GM21825 (cell line): ENCODE data around the gene RGCC.
A peak's percentile ranks its signal among the peaks of the same experiment; 100 is the strongest.

Source experiments
- ATAC-seq: cut with Tn5 transposase; IDR thresholded peaks from one replicate; pipeline ENCODE4 v1.9.1; 2021; ENCODE audit warnings: mild to moderate bottlenecking, moderate library complexity; ENCODE audit not compliant: unreplicated experiment

Gene RGCC

DNA sequence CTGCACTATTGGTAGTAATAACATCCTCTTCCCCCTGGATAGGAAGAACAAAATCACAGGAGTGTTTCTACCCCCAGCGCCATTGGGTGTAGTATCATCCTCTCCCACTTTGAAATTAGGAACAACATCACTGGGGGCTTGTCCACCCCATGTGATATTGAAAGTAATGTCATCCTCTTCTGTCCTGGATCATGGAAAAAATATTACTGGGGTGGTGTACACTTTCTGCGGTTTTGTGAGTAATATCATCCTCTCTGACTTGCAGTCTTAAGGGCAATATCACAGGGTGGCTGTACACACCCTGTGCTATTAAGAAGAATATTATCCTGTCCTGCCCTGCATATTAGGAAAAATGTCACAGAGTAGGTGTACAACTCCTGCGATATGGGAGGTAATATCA, 4.9 kb upstream of the RGCC start:
- no peak for ATAC-seq

DNA sequence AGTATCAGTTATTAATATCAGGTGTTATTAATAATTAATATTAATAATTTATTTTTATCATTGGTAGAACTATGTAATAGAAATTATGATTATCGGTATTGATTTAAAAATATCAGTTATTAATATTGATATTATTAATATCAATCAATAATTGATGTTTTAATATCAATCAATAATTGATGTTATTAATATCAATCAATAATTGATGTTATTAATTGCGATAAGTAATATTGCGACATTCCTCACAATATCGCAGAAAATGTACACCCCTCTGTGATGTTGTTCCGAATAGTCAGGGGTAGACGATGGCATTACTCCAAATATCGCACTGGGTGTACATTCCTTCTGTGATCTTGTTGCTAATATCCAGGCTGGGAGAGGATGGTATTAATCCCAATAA, 3.7 kb upstream of the RGCC start:
- no peak for ATAC-seq

DNA sequence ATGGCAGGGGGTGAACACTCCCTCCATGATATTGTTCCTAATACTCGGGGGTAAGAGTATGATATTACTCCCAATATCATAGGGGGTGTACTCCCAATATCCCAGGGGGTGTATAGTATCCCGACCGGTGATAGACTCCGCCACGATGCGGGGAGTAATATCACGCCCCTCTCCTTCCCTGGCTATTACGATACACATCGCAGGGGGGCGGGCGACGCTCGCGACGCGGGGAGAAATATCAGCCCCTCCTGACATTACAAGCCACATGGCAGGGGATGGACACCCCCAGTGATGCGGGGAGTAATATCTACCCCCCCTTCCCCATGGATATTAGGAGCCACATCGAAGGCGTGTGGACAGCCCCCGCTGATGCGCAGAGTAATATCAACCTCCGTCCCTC, 3.2 kb upstream of the RGCC start:
- no peak for ATAC-seq

DNA sequence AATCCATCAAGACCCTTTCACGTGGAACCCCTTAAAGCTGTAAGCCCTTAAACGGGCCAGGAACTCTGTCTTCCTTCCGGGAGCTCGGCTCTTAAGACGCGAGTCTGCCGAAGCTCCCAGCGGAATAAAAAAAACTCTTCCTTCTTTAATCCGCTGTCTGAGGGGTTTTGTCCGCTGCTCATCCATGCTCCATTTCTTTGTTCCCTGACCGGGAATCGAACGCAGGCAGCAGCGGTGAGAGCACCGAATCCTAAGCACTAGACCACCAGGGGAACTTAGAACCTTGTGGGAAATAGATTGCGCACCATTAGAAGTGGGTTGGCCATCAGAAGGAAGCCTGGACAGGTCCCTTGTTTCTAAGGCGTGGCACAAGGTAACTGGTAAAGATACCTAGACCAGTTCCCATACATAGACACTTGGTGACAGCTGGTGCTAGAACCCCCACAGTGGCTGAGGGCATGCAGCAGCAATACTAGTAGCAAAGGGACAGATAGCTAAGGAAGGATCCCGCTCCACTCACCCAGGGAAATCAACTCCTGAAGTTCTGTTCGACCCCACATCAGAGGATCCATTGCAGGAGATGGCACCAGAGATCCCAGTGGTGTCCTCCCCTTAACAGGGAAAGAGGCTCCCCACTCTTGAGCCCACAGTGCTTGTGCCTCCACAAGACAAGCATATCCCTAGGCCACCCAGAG, 1.5 kb upstream of the RGCC start:
- no peak for ATAC-seq

DNA sequence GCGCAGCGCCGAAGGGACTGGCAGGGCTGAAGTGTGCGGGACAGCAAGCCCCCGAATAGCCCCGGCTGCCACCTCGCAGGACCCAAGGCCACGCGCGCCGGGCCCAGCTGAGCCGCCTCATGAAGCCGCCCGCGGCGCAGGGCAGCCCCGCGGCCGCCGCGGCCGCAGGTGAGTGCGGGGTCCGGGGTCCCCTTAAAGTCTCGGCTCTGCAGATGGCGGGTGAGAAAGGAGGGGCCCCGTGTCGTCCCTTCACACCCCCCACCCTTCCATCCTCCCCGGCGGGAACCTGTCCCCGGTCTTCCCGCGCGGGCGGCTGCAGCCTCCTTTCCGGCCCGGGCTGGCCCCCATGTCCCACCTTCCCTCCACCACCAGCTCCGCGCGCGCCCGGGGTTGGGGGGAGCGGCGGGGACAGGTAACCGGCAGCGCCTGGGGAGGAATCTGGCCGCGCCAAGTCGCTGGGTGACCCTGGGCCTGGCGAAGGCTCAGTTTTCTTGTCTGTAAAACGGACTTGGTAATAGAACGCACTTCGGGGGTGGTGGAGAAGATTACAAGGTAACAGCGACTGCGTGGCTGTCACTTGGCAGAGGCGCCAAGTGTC, 338 bp downstream of the RGCC start:
- peak; percentile 10 for ATAC-seq

DNA sequence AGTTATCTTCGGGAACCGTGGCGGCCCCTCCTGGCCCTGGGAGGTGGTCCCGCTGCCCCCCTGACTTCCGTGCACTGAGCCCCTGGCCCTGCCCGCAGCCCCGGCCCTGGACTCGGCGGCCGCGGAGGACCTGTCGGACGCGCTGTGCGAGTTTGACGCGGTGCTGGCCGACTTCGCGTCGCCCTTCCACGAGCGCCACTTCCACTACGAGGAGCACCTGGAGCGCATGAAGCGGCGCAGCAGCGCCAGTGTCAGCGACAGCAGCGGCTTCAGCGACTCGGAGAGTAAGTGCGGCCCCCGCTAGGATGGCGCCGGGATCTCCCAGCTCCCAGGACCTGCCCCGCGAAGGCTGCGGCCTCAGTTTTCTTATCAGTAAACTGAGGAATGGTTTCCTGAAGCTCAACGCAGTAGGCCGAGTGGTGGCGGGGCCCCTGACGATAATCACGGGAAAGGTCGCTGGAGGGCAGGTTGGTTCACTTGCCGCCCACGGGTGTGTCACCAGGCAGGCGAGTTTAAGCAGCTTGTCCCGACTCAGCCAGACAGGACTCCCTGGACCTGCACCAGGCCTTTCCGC, 924 bp downstream of the RGCC start:
- ATAC-seq = no peak

DNA sequence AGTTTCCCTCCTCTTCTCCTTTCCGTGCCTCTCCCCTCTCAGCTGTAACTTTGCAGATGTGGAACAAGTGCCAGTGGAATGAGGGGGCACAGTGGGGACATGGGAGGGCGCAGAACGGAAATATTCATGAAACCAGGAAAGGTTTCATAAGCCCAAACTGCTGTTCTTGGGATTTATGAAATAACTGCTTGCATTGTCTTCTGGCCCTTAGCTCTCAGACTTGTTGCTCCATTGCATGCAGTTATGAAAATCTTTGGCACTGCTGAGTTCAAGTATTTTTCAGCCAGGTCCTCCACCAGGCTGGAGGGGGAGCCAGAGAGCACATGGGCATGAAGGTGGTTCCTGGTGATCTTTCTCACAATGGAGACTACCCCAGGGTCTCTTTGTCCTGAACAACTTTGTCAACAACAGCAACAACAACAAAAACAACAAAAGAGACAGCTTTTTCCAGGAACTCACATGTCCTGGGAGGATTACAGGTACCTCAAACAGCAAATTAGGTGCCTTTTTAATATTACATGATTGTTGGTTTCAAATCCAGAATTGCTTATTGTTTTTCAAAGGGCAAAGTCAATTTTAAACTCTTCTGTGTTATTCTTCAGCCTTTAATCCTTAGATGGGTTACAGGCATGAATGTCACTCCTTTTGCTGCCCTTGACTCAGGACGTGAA, 1.5 kb downstream of the RGCC start:
- no peak for ATAC-seq

DNA sequence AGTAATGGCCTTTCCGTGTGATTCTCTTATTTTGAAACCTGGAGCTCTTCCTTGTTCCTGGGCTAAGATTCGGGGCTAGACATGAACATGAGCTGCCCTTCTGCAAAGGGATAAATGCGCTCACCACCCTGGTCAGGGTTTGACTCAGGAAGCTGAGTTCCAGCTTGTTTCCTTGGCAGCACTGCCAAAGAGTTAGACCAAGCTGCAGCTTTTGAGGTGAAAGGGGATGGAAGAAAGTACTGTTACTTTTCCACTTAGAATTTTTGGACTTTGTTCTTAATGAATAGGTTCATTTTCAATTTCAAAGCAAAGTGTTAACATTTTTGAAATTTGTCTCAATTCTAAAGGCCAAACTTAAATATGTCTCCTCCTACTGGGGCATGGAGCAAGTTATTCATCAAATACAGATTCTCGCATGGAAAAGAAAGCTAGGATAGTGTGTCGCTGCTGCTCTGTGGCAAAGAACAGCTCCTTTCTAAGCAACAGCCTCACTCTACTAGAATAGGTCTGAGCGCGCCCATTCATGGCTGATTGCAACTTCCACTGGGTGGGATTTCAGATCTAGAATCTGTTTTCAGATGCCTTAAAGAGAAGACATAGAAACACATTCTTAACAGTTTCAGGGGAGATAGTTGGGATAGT, 2.2 kb downstream of the RGCC start:
- ATAC-seq = no peak

DNA sequence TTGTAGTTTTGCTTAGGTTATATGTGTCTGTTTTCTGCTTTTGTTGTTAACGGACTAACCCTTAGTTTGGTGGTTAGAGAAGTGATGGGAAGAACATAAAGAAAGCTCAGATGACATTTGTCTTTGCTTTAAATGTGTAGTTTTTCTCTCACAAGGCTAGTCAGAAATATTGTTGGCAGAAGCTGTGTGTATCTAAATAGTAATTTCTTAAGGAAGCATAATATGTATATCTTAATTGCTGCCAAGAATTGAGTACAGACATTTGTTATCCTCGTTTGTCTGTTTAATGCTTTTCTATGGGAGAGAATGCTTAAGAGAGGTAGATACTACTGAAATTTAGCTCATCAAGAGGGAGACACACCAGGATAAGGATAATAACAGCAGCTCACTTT, 2.7 kb downstream of the RGCC start:
- ATAC-seq = no peak

DNA sequence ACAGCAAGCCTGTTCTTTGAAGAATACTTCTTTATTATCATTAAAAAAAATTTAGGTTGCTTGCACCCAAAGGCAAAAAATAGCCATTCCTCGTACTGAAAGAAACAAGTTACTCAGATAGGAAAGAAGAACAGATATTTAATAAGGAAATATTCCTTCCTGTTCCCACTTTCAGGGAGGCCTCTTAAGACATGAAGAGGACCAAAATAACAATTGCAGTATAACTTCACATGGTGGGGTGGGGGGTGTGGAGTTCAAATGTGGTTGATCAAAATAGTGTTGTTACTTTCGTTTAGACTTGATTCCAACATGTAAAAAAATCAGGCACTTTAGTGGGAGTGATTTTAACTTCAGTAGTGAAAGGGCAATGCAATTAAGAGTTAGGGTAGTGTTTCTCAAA, 3.6 kb downstream of the RGCC start:
- no peak for ATAC-seq

DNA sequence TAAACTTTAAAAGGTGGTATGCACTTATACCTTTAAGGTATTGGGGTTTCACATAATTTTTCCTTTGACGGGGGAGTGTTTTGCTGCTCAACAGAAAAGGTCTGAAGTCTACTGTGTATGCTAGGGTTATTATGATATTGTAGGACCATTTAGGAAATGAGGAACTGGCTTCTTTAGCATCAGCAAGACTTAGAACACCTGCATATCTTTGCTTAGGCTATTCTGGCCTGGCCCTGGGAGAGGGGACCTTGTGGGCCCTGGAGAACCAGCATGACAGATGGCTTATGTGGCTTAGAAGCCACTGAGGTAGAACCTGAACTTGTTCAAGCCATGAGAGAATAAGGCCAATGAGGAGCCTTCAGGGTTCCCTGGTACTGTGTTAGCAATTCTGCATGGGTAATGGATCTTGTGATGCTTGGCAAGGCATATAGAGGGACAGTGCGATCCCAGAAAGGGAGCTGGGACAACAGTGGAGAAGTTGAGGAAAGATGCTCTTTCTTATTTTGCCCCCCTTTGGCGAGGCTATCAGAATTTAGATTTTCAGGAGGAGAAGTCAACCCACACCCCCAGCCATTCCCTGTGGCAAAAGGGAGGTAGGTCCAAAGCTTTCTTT, 4.3 kb downstream of the RGCC start:
- ATAC-seq = no peak

DNA sequence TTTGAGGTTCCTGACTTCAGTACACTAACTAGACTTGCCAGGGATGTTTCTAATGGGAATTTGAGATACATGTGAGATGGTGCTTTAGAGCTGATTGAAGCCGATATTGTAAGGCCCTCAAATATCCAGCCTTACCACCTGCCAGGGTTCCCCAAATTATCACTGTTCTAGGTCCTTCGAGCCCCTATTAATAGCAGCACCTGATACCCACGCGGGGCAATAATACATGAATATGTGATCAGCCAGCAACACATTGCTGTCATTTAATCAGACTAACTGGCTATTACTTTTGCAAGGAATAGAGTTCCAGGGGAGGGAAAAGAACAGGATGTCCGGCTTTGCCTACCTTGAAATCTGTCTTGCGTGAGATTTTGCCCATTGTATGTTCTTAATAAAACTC, 5.1 kb downstream of the RGCC start:
- ATAC-seq = no peak

DNA sequence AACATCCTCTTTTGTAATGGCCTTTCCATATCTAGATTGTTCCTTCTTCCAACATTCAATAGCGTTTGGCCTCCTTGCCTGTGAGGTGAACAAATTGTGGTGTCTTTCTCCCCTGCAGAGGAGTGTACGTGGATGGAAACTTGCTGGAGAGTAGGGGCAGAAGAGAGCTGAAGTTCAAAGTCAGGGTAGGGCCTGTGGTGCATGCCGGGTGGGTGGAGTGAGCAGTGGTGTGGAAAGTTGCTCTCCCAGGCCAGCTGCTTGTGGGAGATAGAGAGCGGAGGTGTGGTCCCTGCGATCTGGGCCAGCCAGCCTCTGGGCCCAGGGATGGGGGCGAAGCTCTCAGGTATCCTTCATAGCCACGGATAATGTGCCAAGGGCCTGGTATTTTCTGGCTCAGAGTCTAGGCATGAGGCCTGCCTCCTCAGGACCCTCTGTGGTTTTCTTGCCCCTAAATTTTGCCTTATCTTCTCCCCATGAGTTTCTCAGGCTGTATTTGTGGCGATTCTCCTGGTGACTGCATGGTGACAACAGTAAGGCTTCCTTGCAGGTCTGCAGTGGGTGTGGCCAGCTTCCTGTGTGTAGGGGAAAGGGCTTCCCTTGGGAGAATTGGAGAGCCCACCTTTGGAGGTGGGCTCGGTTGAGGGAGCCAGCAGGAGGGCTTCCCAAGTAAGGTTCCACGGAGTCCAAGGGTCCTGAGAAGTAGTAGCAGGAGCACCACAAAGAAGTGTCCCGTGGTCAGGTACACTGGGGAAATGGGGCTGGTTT, 6.7 kb downstream of the RGCC start:
- ATAC-seq = peak; percentile 47

DNA sequence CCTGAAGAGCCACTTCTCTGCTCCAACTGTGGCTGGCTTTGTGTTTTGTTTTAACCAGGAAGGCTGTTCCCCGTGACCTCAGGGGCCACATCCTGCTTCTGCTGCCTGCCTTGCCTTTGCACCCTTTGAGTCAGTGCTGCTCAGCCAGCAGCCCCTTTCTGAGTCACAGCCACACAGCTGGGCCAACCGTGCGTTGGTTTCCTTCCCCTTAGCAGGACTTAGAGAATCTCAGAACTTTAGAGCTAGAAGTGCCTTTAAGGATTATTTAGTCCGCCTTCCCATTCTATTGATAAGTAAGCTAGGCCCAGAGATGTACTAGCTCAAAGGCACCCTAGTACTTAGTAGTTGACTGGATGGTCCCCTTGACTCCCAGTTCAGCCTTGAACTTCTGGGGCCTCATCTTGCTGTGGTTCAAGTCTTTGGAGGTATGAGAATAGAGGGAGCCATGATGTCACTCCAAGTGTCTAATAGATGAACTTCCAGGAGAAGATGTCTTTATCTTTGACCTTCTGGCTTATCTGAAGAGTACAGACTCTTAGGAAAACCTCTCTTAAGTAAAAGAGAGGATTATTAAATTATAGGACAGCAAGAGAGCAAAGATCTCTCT, 8.0 kb downstream of the RGCC start:
- ATAC-seq = peak; percentile 92

DNA sequence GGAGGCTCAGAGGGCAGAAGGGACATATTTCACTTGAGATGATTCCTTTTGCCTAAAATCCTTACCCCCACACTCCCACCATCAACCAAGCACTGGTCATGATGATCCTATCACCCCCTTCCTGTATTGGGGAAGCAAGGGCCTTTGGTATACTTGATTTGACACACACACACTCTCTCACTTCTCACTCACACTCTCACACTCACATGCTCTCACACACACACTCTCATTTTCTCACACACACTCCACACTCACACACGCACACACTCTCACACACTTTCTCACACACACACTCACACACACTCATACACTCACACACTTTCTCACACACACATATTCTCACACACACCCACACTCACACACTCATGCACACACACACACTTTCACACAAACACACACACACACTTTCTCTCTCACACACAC, 8.6 kb downstream of the RGCC start:
- no peak for ATAC-seq

DNA sequence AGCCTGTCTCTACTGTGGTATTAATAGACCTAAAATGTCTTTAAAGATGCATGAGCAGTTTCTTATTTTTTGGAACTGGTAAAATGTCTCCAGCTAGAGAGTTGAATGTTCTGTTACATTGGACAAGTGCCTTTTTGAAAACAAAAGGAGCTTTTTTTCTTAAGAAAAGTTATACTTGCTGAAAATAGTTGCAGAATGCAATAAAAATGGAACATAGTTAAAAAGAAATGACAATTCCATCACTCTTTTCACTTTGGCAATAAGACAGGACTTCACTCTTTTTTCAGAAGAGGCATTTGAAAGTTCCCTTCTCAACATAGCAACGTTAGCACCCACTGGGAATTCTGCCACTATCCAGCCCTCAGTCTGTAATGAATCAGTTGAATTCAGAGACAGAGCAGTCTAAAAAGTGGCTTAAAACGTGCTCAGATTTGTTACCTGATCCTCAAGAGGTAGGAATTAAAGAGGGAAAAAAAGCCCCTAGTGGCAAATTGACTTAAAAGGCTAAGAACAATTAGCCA, 10.1 kb downstream of the RGCC start:
- ATAC-seq = no peak

DNA sequence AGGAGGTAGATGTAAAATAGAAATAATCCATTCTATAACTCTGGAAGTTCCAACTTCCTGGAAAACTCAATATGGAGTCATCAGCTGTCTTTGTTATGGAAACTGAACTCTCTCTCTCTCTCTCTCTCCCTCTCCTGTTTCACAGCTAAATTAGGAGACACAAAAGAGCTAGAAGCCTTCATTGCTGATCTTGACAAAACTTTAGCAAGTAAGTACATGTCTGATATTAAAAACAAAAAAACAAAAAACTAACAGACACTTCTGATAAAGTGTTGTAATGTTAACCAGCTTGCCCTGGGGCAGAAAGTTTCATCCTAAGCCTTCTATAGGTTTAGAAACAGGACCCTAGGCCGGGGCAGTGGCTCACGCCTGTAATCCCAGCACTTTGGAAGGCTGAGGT, 11.3 kb downstream of the RGCC start:
- ATAC-seq = no peak

DNA sequence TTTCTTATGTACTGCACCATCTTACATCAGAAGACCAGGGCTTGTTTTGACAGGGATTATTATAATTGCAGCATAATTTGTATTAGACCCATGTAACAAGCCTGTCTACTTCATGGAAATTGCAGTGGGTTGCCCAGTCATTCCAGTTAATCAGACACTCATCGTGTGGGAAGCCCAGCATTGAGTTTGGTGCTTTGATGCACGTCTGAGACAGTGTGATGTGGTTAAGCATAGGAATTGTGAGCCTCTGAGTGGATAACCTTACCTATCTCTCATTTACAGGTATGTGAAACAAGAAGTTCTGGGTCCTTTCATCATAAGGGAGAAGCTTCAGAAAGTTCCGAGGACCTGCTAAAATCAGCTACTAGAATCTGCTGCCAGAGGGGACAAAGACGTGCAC, 12.8 kb downstream of the RGCC start:
- ATAC-seq = no peak

DNA sequence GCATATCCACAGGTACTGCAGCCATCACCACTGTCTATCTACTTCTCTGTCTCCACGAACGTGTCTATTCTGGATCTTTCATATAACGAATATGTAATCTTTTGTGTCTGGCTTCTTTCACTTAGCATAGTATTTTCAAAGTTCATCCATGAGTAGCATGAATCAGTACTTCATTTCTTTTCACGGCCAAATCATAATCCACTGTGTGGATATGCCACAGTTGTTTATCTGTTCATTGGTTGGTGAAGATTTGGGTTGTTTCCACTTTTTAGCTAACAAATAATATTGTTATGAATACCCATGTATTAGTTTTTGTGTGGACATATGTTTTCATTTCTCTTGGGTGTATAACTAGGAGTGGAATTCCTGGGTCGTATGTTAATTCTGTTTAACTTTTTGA, 14.4 kb downstream of the RGCC start:
- no peak for ATAC-seq

DNA sequence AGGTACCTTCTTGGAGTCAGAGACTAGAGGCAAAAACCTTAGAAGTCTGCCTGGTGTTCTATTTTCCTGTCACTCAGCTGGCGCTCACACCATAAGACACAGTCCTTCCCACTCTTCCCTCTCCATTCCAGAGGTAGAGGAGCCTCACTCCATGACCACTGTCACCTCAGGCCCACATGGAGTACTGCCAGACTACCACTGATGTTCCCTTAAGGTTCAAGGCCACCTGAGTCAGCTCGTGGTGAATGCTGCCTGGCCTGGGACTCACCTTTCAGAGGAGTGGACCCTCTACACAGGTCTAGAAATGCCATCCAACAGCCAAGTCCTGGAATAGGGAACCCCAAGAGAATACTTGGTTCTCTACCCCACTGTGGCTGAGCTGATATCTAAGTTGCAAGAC, 29.9 kb downstream of the RGCC start:
- ATAC-seq = no peak
